OCI-M2 (cell line): ENCODE measurements around the gene SDR42E2.
"Not testable (repeated sequence)": the region's sequence is repeated elsewhere in the genome, so short reads cannot be mapped to it uniquely, and the experiment has no call there.

Experiments
- DNase-seq: peaks from one replicate; lab custom pipeline; 2025; ENCODE audit not compliant: unreplicated experiment; lab: John Stamatoyannopoulos, UW

Gene SDR42E2

DNA sequence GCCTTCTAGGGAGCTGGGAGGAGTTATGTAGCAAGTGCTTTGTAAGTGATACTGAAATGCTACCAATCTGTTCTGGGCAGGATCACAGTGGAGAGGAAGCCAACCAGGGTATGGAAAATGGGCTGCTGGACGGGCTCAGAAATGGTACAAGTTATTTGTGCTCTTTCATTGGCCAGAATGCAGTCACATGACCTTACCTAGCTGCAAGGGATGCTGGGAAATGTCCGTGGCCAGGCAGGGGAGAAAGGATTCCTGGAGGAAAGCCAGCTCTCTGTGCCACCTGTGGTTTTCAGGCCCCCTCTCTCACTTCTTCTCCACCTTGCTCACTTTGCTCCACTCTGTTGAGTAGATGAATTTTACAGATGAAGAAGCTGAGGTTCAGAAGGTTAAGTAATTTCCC lies 48.5 kb downstream of the SDR42E2 start:
- DNase-seq, result no peak

DNA sequence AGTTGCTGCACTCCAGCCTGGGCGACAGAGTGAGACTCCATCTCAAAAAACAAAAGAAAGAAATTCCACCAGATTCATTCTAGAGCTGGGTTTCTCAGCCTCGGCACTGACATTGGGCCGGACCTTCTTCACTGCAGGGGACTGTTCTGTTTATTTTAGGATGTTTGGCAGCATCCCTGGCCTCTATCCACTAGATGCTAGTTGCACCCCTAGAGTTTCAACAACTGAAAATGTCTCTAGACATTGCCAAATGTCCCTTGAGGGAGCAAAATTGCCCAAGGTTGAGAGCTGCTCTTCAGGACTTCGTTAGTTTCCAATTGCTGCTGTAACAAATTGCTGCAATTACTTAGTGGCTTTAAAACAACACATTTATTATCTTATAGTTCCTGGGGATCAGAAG lies 50.9 kb downstream of the SDR42E2 start:
- no peak for DNase-seq

DNA sequence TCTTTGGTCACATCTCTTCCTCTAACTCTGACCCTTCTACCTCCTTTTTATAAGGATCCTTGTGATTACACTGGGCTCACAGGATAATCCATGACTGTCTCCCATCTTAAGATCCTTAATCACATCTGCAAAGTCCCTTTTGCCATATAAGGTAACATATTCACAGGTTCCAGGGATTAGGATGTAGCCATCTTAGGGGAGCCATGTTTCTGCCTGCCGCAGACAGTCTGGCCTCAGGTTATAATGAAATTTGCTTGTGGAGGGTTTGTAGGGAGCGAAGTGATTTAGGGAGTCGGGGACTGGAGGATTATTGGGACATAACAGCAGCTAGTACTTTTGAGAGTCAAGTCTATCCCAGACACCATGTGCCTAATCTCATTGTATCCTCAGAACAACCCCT lies 51.5 kb downstream of the SDR42E2 start:
- DNase-seq, result no peak

DNA sequence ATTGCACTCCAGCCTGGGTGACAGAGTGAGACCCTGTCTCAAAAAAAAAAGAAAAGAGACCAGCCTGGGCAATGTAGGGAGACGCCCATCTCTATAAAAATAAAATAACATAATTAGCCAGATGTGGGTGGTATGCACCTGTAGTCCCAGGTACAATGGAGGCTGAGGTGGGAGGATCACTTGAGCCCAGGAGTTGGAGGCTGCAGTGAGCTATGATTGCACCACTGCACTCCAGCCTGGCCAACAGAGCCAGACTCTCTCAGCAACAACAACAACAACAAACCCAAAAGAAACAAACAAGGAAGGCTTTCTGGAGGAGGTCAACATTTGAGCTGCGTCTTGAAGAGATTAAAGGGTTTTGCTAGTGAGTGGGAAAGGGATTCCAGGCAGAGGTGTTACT lies 52.1 kb downstream of the SDR42E2 start:
- DNase-seq, result no peak

DNA sequence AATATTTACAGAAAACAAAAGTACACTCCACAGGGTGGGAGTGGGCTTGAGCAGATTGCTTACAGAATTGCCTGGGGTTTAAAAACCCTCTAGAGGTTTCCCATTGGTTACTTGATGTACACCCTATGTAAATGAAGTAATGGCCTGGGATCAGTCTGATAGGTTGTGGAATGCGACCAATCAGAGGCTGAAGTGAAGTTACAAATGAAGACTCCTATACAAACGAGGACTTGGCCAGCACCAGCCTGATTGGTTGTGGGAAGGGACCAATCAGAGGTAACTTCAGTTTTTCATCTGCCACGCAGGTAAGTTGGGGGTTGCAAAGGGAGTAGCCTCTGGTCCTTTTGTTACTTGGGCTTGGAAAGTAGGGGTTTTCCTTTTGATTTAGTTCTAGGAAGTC lies 52.6 kb downstream of the SDR42E2 start:
- DNase-seq, result no peak

DNA sequence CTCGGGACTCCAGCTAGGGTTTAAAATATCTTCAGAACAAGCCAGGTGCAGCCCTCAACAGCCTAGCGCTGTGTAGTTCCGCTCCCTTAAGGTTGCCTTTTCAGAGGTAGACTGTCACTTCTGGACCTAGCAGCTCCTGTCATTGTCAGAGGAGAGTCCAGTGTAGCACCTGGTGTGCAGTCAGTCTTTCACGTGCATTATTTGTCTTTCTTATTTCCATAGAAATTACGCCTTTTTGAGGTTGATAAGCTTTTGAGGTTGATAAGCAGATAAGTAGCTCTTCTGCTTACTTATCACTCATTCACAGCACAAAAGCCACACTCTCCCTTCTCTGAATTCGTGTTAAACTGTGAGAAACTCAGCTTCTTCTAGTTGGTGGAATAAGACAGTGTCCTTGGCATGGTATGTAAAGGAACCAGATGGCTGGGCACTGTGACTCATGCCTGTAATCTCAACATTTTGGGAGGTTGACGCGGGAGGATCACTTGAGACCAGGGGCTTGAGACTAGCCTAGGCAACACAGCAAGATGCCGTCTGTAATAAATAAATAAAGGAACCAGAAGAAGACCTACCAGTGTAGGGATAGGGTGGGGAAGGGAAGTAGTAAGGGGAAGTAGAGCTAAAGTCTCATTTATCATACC lies 54.0 kb downstream of the SDR42E2 start:
- DNase-seq, result no peak

DNA sequence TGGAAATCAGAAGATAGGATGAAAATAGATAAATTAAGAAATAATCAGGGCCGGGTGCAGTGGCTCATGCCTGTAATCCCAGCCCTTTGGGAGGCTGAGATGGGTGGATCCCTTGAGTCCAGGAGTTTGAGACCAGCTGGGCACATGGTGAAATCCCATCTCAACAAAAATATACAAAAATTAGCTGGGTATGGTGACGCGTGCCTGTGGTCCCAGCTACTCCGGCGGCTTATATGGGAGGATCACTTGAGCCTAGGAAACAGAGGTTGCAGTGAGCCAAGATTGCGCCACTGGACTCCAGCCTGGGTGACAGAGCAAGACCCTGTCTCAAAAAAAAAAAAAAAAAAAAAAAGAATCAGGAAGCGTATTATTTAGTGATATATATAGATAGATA lies 54.5 kb downstream of the SDR42E2 start:
- not testable (repeated sequence) for DNase-seq

DNA sequence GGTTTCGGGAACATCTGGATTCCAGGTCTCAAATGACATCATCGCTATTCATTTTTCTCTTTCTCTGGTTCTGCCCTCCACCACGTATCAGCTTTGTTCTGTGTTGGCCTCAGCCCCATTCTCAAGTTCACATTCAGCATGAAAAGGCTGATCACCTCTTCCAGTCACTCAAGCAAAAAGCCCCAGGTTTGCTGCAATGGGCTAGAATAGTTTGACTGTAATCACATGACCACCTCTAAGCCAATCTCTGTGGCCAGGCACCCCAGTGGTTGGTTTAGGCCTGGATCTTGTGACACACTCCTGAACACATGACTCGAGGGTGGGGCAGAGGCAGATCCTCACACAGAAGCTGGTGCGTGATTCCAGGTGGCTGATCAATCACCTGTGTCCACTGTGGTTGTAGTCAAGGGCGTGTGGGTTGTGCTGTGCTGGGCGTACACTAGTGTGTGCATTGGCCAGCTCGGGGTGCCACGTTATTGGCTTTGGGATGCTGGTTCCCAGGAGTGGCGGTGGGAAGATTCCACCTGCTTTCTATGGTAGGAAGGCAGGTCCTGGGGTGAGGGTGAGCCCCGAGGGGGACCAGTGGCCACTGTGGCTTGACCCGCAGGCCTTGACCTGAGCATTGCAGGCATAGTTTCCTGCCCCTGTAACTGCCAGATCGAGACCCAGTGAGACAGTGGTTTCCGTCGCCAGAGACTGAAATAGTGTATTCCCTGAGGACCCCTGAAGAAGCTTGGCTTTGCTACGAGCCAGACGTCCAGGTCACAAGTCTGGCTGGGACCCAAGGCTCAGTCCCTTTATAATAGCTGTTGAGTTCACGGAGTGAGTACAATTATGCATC lies 55.8 kb downstream of the SDR42E2 start:
- DNase-seq, result no peak

DNA sequence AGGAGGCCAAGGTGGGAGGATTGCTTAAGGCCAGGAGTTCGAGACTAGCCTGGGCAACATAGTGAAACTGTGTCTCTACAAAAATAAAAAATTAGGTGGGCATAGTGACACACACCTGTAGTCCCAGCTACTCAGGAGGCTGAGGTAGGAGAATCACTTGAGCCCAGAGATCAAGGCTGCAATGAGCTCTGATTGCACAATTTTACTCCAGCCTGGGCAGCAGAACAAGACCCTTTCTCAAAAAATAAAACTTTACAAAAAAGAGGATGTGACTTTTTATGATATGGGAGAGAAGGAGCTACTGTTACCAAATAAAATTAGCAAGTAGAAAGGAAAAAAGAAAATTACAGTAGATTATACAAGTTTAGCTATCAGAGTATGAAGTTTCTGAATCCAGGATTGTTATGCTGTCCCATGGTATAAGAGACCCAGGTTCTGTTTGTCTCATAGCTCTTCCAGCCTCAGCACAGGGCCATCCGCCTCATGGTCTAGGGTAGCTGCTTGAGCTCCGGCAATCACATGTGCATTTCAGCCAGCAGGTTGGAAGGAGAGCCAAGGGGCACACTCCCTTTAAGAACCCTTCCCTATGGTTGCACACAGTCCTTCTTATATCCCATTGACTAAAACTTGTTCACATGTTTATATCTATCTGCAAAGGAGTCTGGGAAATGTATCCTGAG lies 57.2 kb downstream of the SDR42E2 start:
- DNase-seq, result no peak

DNA sequence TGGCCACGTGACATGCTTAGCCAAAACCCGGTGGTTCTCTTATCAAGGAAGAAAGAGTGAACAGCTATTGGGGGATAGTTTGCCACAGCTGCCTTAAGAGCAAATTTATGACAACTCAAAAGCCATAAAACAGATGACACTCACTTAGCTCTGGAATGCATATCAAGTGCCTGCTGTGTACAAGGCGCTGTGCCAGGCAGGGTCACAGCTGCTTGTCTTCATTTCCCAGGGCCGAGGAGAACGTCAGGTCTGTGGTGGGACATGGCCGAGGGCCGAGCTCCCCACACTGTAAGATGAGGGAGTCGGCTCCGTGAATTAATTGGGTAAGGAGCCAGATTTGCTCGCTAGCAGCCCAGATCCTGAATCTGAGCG lies 57.7 kb downstream of the SDR42E2 start:
- DNase-seq, result no peak

DNA sequence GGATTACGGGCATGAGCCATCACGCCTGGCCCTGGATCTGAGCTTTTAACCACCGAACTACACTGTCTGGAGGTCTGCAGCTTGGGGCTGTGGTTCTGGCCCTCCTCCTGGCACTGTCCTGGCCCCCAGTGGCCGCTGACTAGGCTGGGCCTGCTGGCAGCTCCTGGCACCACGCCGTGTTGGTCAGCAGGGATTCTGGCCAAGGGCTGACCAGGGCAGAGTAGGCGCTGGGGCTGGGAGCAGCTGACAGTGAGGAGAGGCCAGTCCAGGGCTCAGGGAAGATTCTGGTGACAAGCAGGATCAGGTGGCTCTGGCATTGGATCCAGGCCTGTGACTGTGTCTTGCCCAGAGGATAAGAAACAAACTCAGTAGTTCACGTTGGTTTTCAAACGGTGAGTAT lies 58.4 kb downstream of the SDR42E2 start:
- no peak for DNase-seq

DNA sequence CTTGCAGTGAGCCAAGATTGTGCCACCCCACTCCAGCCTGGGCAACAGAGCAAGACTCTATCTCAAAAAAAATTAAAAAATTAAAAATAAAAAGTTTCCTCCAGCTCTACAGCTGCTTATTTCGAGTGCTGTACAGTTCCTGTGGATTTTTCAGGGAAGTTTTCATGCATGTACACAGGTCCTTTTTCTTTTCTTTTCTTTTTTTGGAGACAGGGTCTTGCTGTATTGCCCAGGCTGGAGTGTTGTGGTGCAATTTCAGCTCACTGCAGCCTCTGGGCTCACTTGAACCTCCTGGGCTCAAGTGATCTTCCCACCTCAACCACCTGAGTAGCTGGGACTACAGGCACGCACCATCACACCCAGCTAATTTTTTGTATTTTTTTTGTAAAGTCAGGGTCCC lies 59.7 kb downstream of the SDR42E2 start:
- DNase-seq, result no peak

DNA sequence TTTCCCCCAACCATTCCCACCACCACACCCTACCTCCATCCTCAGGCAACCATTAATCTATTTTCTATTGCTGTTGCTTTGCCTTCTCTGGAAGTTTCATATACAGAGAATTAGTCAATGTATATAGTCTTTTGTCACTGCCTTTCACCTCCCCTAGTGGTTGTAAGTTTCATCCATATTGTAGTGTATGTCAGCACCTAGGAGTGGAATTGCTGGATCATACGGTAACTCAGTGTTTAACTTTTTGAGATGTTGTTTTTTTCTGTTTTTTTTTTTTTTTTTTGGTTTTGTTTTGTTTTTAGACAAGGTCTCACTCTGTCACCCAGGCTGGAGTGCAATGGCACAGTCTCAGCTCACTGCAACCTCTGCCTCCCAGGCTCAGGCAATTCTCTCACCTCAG lies 60.7 kb downstream of the SDR42E2 start:
- DNase-seq, result no peak

DNA sequence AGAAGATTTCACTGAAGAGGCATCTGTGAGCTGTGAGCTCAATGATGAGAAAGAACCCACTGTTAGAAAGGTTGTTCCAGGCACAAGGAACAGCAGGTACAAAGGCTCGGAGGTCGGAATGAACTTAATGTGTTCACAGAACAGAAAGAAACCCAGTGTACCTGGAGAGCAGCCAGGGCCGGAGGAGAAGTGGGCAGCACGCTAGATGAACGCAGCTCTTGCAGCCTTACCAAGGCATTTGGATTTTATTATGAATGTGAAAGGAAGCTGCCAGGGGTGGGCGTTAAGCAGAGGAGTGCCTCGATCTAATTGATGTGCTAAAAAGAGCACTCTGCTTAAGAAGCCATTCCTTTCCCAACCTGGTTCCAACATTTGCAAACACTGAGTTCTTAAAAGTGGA lies 62.8 kb downstream of the SDR42E2 start:
- DNase-seq, result no peak

DNA sequence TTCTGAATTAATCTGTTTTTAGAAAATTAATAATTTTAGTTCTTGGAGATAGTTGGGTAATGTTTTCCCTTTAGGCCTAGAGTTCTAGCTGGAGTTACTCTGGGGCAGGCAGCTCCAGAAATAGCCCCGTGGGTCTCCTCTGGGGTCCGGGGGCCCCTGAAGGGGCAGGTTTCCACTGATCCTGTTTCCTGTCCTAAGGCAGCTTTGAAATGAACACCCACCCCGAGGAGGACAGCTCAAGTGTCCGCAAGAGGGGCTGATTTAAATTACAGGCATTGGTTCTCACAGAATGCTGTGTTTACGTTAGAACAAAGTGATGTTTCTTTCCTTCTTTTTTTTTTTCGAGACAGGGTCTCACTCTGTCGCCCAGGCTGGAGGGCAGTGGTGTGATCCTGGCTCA lies 67.6 kb downstream of the SDR42E2 start:
- DNase-seq, result no peak

DNA sequence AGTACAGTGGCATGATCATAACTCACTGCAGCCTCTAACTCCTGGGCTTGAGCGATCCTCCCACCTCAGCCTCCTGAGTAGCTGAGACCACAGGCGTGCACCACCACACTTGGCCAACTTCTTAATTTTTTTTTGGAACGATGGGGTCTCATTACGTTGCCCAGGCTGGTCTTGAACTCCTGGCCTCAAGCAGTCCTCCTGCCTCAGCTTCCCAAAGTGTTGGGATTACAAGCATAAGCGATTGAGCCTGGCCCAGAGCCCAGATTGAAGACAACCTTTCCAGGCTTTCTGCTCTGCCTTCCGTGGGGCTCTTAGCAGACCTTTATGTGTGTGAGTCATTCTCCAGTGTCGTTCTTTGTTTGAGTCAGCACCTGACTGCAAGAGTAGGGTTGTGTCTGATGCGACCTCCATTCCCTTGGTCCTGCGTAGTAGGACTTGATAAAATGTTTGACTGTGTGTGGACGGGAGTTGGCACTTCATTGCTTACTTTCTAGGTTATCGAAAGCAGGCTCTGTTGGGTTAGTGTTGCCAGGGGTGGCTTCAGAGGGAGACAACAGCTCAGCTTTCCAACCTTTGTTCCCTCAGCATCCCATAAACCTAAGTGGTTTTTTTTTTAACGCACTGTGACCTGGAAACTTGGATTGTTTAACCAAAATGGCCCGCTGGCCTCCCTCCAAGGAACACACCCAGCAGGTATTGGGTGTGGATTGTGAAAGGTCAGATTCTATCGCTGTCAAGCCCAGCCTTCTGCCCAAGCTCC lies 70.2 kb downstream of the SDR42E2 start:
- no peak for DNase-seq

DNA sequence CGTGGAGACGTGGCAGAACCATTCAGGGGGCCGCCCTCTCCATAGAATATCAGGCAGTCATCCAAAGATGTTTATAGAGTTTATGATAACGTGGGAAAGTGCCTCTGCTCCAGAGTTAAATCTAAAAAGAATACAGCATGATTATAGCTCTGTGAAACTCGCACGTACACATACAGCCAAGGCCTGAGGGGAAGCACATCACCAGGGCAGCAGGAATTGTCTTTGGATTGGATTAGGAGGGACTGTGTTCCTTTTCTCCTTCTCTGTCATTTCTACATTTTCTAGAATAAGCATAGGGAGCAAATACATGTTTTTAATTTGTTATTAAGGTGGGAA lies 70.7 kb downstream of the SDR42E2 start:
- no peak for DNase-seq

DNA sequence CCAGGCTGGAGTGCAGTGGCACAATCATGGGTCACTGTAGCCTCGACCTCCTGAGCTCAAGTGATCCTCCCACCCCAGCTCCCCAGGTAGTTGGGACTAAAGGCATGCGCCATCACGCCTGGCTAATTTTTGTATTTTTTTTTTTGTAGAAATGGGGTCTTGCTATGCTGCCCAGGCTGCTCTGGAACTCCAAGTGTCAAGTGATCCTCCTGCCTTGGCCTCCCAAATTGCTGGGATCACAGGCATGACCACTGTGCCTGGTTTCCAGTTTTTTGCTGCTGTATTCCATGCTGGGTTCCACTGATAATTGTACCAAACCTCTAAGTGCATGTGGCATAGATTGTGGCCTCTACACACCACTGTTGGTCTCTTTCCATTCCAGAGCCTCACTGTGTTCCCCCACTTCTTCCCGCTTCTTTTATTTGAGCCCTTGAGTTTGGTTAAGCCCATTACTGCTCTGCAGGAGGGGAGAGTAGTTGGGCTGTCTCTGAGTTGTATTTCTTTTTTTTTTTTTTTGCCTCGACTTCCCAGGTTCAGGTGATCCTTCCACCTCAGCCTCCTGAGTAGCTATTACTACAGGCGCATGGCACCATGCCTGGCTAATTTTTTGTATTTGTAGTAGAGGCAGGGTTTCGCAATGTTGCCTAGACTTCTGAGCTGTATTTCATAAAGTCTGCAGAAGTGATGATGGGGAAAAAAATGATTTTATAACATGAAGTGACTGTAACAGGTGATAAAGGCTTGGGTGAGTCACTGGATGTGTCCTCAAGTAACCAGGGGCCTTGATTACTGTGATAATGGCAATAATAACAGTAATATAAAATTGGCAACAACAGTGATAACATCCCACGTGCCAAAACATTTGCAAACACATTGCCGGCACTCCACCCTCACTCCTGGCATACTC lies 73.8 kb downstream of the SDR42E2 start:
- DNase-seq, result no peak

DNA sequence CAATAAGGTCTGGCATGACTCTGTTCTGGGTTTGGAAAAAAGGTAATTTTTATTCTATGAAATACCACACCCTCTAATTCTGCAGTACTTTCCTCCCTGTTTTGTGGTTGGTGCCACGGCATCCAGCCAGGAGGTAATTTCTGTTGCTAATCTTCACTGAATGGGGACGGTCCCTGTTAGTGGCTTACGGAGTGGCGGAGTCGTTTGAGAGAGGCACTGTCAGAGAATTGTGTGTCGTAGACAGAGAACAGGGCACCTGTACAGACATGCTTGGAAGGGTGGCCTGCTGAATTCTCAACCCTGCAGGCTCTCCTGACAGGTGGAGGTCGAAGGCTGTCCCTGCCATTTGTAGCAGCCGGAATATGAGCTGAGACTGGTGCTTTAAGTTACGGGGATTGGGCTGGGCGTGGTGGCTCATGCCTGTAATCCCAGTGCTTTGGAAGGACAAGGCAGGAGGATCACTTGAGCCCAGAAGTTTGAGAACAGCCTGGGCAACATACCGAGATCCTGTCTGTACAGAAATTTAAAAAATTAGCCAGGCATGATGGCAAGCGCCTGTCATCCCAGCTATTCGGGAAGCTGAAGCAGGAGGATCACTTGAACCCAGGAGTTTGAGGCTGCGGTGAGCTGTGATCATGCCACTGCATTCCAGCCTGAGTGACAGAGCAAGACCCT lies 77.0 kb downstream of the SDR42E2 start:
- no peak for DNase-seq
